Psoas muscle (tissue), 8 donors: ENCODE data around the gene OTUD4. TPM values are rescaled to one million over a fixed set of nuclear protein-coding genes. Genes with fewer than 3 reads are reported as not detected.
A peak's percentile ranks its signal among the peaks of the same experiment; 100 is the strongest.

ENCODE experiments used
- ATAC-seq, 4 donors: fragments of 200-7000 bp; cut with Tn5 transposase; one replicate each; pipeline ENCODE4 v1.9.1; 2020; ENCODE audit warnings: moderate library complexity in 3 of 4, mild to moderate bottlenecking in 2 of 4
- DNase-seq, 2 donors: peaks; one replicate each; pipeline ENCODE4 v3.0.0-alpha.2; 2020
- H3K27ac ChIP-seq: fragments of 200-600 bp; one replicate; pipeline ENCODE4 v1.8.0; 2022
- H3K27me3 ChIP-seq, 3 donors: fragments of 200-600 bp in 1 of 3; one replicate each; pipeline versions ENCODE4 v1.6.1 to v1.8.0; 2013 to 2022; ENCODE audit warnings: low read length in 2 of 3, mild to moderate bottlenecking in 2 of 3, moderate library complexity in 1 of 3; ENCODE audit not compliant: insufficient read depth in 3 of 3
- H3K36me3 ChIP-seq, 2 donors: fragments of 200-600 bp in 1 of 2; one replicate each; pipeline versions ENCODE4 v1.6.1 to v1.8.0; 2013 to 2022; ENCODE audit warnings: low read depth in 1 of 2, mild to moderate bottlenecking in 1 of 2, moderate library complexity in 1 of 2; ENCODE audit not compliant: insufficient read depth in 1 of 2
- H3K4me1 ChIP-seq: fragments of 200-600 bp; one replicate; pipeline ENCODE4 v1.8.0; 2022
- H3K4me3 ChIP-seq: fragments of 200-600 bp; one replicate; pipeline ENCODE4 v1.8.0; 2022; ENCODE audit warnings: mild to moderate bottlenecking
- H3K9me3 ChIP-seq: fragments of 200-600 bp; one replicate; pipeline ENCODE4 v1.8.0; 2022
- CTCF ChIP-seq: fragments of 200-600 bp; IDR thresholded peaks from one replicate; pipeline ENCODE4 v1.8.0; 2022; ENCODE audit warnings: antibody characterized with exemption
- WGBS, 3 donors: extraction: QIAGEN DNeasy Blood & Tissue Kit; methylation state at CpG; one replicate each; pipeline versions ENCODE4 v1.1.6 to v1.1.7; 2013; 5-methylcytosine and 5-hydroxymethylcytosine counted together
- intact Hi-C, 2 donors: fragments of 100-400 bp; cut with DNase I; formaldehyde crosslinking; loops; one replicate each; pipeline versions ENCODE4 v1.11.0 to v1.14.2; 2022
- polyA plus RNA-seq, 3 donors: library from polyadenylated mRNA; stranded (reverse); fragments of 200-250 nt; gene quantifications; one replicate each; pipeline ENCODE4 v1.2.3, GENCODE V29; 2013
- total RNA-seq, 4 donors: library from RNA; stranded (reverse); fragmentation: NEBNext Ultra II Directional in 2 of 4; extraction: Animal tissue kit (Norgen Biotek cat#: 25700) in 2 of 4; gene quantifications; one replicate each; pipeline versions ENCODE4 v1.2.1 to v1.2.4, GENCODE V29; 2021 to 2023
- donor health status: healthy with polysubstance abuse.
- donor health status: DM: no; HTN: no; CAD: no; lungs with moderate emphysema.
- donor health status: Bipolar disorder and iron deficiency.
- donor health status: healthy.
- donor health status: DM: yes; HTN: yes; CAD: no.
- donor health status: DM: no; HTN: no; CAD: no.
- donor health status: DM: no; HTN: no; CAD: no.
- donor health status: DM: yes; HTN: yes; CAD: no.

The OTUD4 gene
- total and polyA plus RNA-seq, 7 donors: 20.5 to 88.0 (median 53.6) TPM

- 25 to 50% (median 30%) methylated on average over 1 of the region's 1 CpG for WGBS, 3 donors
- peaks cover 0 to 52% of the 10 kb centered on the region in 2 donors for H3K36me3 ChIP-seq
- ATAC-seq (peak; percentile 50 to 74 (median 66)), DNase-seq (no peak)
- no peaks in the 10 kb centered on the region for H3K9me3 ChIP-seq
- TF ChIP-seq CTCF: no peak
- intact Hi-C loops: loop anchor here in 1 of 2 donors (10.0 kb wide), 1 partner anchor 1987 kb away; the partner anchor contains the start of gene USP38
- no peaks in the 10 kb centered on the region for H3K27me3 ChIP-seq
- peaks cover 35% of the 10 kb centered on the region for H3K4me1 ChIP-seq
- H3K27ac ChIP-seq: peak overlapping the region; percentile 38
- no peak overlapping the region for H3K4me3 ChIP-seq
Measured at GRCh38 chr4:145171911-145172310, 8.5 kb downstream of the OTUD4 start.

- peaks cover 0 to 66% of the 10 kb centered on the region in 2 donors for H3K36me3 ChIP-seq
- 90 to 95% (median 94%) methylated on average over 1 of the region's 1 CpG for WGBS, 3 donors
- peaks cover 18% of the 10 kb centered on the region for H3K4me1 ChIP-seq
- ATAC-seq (no peak), DNase-seq (no peak)
- no peak overlapping the region for H3K4me3 ChIP-seq
- no peaks in the 10 kb centered on the region for H3K27me3 ChIP-seq
- intact Hi-C loops: loop anchor here in 1 of 2 donors (10.0 kb wide), 1 partner anchor 1985 kb away; the partner anchor contains the start of gene USP38
- H3K27ac ChIP-seq: peak overlapping the region; percentile 15
- no peaks in the 10 kb centered on the region for H3K9me3 ChIP-seq
- TF ChIP-seq CTCF: no peak
Measured at GRCh38 chr4:145170223-145170622, 10.2 kb downstream of the OTUD4 start.

- peaks cover 0 to 69% of the 10 kb centered on the region in 2 donors for H3K36me3 ChIP-seq
- WGBS, 3 donors: 82 to 91% (median 89%) methylated on average over 2 of the region's 2 CpGs
- no peaks in the 10 kb centered on the region for H3K27me3 ChIP-seq
- no peak for TF ChIP-seq CTCF
- intact Hi-C loops: no loop called here
- no peak for ATAC-seq
- peaks cover 13% of the 10 kb centered on the region for H3K4me1 ChIP-seq
- H3K27ac ChIP-seq: no peak overlapping the region
- no peak overlapping the region for H3K4me3 ChIP-seq
- DNase-seq: no peak
- H3K9me3 ChIP-seq: no peaks in the 10 kb centered on the region
Measured at GRCh38 chr4:145168581-145169187, 11.7 kb downstream of the OTUD4 start.

DNA sequence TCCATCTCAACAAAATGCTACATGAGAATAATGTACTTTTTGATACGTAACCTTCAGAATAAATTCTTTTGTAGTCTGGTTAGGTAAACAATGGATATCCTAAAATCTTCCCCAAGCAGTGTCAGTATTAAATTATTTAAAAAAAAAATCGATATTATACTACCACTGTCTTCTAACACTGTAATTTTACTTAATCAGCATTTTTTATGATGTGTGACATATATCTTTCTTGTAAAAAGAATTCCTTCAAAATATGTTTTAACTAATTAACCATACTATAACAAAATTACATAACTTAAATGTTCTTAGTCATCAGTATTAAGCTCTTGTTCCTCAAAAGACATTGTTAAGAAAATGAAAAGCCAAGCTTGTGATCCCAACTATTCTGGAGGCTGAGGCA lies 12.5 kb downstream of the OTUD4 start:
- no peak for DNase-seq
- TF ChIP-seq CTCF: no peak
- Histone ChIP-seq H3K9me3 (no peaks in the 10 kb centered on the region), H3K4me3 (no peak overlapping the region), H3K4me1 (peaks cover 13% of the 10 kb centered on the region), H3K27ac (no peak overlapping the region), H3K36me3 (peaks cover 0 to 71% of the 10 kb centered on the region in 2 donors), H3K27me3 (no peaks in the 10 kb centered on the region)
- 97 to 99% (median 98%) methylated on average over 2 of the region's 2 CpGs for WGBS, 3 donors
- intact Hi-C loops: no loop called here
- ATAC-seq: no peak

DNA sequence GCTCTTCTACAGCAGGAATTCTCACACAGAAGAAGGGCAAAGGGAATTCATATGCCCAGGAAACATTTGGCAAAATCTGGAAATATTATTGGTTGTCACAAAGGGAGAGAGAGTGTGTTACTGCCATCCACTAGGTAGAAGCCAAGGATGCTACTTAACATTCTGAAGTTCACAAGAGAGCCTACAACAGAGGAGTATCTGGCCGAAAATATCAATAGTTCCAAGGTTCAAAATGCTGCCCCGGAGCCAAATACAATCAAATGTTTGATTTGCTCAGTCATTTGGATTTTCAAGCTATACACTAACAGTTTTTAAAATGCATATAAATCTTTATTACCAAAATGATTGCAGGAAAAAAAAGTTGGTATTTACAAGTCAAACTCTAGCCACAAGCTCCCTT lies 18.8 kb downstream of the OTUD4 start:
- Histone ChIP-seq H3K4me1 (no peaks in the 10 kb centered on the region), H3K9me3 (no peaks in the 10 kb centered on the region), H3K27me3 (no peaks in the 10 kb centered on the region), H3K36me3 (peaks cover 9 to 88% of the 10 kb centered on the region in 2 donors), H3K27ac (no peak overlapping the region), H3K4me3 (no peak overlapping the region)
- TF ChIP-seq CTCF: no peak
- no peak for DNase-seq
- WGBS, 3 donors: 45 to 50% (median 47%) methylated on average over 2 of the region's 2 CpGs
- intact Hi-C loops: no loop called here
- ATAC-seq: no peak
